ENCODE data around the gene ERCC5.

Gene ERCC5

DNA sequence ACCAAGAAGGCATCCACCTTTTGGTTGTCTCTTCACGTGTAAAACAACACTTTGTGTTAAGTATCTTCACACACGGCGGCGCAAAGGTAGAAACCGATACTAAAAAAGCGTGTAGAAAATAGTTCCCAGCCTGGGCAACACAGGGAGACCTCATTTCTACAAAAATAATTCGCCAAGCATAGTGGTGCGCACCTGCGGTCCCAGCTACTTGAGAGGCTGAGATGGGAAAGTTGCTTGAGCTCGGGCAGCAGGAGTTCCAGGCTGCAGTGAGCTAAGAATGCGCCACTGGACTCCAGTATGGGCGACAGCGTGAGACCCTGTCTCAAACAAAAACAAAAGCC lies 573 bp upstream of the ERCC5 start:
- TF ChIP-seq, protein P1, sequence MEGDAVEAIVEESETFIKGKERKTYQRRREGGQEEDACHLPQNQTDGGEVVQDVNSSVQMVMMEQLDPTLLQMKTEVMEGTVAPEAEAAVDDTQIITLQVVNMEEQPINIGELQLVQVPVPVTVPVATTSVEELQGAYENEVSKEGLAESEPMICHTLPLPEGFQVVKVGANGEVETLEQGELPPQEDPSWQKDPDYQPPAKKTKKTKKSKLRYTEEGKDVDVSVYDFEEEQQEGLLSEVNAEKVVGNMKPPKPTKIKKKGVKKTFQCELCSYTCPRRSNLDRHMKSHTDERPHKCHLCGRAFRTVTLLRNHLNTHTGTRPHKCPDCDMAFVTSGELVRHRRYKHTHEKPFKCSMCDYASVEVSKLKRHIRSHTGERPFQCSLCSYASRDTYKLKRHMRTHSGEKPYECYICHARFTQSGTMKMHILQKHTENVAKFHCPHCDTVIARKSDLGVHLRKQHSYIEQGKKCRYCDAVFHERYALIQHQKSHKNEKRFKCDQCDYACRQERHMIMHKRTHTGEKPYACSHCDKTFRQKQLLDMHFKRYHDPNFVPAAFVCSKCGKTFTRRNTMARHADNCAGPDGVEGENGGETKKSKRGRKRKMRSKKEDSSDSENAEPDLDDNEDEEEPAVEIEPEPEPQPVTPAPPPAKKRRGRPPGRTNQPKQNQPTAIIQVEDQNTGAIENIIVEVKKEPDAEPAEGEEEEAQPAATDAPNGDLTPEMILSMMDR (IDR thresholded peaks at IDR 0.05; ENCODE audit: low read depth, low read length, missing control alignments): no peak
- DNase-seq (ENCODE audit: low read depth): no peak

DNA sequence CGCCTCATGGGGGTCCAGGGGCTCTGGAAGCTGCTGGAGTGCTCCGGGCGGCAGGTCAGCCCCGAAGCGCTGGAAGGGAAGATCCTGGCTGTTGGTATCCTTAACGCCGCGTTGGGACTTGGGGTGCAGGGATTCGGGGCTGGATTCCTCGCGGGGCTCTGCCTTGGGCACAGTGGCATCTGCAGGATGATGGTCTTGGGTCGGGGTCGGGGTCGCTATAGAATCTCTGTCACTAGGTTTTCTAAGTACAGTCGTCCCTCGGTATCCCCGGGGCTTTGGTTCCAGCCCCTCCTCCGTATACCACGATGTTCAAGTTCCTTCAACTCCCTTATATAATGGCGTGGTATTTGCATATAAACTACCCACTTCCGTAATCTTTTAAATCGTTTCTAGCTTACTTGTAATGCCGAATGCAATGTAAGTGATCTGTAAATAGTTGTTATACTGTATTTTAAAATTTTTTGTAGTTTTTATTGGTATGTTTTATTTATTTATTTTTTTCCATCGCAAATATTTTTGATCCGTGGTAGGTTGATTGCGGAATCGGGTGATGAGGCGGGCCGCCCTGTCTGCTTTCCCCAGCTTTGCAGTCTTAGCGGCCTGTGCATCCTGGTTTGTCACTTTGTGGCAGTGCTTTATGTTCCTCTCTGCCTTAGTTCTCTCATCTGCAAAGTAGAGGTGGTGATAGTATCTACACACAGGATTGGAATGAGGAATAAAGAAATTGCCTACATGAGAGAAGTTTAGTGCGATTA lies 606 bp downstream of the ERCC5 start:
- TF ChIP-seq, protein P1 (IDR thresholded peaks at IDR 0.05; ENCODE audit: low read depth, low read length, missing control alignments): no peak

More for the DNA sequence above, 573 bp upstream of the ERCC5 start:
- peak overlapping the region; percentile 100 for H3K4me3 ChIP-seq (ENCODE audit: low read depth, low read length)

DNA sequence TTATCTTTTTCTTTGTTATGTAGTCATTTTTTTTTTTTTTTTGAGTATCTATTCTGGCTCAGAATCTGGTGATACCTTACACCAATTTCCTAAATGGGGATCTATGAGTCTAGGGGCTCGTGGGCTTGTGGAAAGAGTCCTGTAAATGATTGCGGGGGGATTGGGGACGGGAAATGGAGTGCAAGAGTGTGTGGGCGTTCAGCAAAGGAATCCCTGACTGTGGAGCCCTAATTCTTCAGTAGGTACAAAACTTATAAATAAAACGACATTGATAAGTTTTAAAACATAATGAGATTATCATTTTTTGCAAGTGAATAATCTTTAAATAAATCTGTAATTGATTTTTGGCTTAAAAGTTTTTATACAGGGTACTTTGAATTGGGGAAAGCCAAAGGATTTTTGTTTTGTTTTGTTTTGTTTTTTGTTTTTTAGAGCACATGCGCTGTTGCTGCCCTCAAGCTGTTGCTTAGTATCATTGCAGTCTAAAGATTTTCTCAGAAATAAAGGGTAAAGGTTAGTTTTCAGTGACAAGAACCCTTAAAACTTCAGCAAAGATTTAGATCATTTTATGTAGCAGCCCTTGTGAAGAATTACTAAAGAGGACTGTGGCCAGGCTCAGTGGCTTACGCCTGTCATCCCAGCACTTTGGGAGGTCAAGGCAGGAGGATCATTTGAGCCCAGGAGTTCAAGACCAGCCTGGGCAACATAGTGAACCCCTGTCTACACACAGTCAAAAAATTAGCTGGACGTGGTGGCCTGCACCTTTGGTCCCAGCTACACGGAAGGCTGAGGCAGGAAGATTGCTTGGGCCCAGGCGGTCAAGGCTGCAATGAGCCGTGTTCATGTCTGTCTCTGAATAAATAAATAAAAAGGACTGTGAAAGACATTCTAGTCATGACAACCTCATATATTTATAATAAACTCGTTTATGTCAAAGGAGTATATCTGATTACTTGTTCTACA lies 1.7 kb downstream of the ERCC5 start:
- no peak for DNase-seq (ENCODE audit: low read depth)
- H3K4me3 ChIP-seq (ENCODE audit: low read depth, low read length): peak overlapping the region; percentile 100
- TF ChIP-seq, protein P1 (IDR thresholded peaks at IDR 0.05; ENCODE audit: low read depth, low read length, missing control alignments): peak; percentile 59

More for the DNA sequence above, 606 bp downstream of the ERCC5 start:
- peak; percentile 37 for DNase-seq (ENCODE audit: low read depth)
- peak overlapping the region; percentile 100 for H3K4me3 ChIP-seq (ENCODE audit: low read depth, low read length)

DNA sequence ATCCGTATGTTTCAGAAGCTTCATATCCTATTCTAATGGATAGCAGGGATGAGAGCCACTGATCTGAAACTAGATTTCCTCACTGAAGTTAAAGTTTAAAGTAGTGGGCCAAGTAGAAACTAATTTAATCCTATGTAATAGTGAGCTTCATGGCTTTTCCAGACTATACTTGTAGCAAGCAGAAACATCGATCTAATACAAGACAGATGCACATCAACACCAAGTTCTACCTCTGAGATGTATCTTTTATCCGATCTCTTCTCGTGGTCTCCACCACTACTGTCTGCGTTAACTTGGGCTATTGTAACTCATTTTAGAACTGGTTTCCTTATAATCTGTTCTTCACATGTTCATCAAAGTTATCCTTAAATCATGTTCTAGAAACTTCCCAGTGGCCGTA lies 3.1 kb downstream of the ERCC5 start:
- H3K4me3 ChIP-seq (ENCODE audit: low read depth, low read length): no peak overlapping the region
- DNase-seq (ENCODE audit: low read depth): no peak
- TF ChIP-seq, protein P1 (IDR thresholded peaks at IDR 0.05; ENCODE audit: low read depth, low read length, missing control alignments): no peak

DNA sequence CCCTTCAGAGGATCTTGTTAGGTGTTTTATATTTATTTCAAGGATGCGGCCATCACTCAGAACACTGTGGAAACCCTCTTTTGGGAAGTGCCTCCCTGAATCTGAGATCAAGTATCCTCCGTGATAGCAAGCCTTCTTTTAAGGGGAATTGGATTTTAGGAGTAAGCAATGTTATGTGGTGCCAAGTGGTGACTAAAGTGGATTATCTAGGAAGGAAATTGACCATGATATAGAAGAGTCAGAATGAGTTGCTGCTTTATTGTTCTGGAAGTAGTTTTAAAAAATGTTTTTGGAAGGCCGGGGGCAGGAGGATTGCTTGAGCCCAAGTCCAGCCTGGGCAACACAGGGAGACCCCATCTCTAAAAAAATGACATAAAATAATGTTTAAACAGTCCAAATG lies 6.7 kb downstream of the ERCC5 start:
- DNase-seq (ENCODE audit: low read depth): no peak
- no peak overlapping the region for H3K4me3 ChIP-seq (ENCODE audit: low read depth, low read length)
- TF ChIP-seq, protein P1 (IDR thresholded peaks at IDR 0.05; ENCODE audit: low read depth, low read length, missing control alignments): no peak

DNA sequence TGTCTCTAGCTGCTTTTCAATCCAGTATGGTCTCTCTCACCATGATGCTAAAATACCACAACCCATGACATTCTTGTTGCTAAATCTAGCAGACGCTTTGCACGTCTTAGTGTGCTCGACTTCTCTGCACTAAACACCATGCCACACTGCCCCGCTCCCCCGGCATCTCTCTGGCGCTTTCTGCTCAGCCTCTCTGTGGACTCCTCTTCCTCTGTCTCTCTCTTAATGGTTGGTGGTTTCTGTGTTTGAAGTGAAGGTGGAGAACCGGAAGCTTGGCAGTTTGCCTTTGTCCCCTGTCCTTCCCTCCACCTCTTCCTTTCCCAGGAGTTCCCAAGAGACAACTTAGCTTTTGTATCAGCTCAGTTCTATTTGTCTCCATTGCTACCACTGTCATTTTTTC lies 8.8 kb downstream of the ERCC5 start:
- TF ChIP-seq, protein P1 (IDR thresholded peaks at IDR 0.05; ENCODE audit: low read depth, low read length, missing control alignments): no peak
- no peak for DNase-seq (ENCODE audit: low read depth)
- no peak overlapping the region for H3K4me3 ChIP-seq (ENCODE audit: low read depth, low read length)

Measured in GM12864 (cell line).